Activated naive CD4-positive, alpha-beta T cell treated with anti-CD3 and anti-CD28 coated beads, Interleukin-2, amount 50 U/mL, for 24 hours (primary cell): ENCODE measurements around the gene SCGB1A1.
A peak's percentile ranks its signal among the peaks of the same experiment; 100 is the strongest.
"Not testable (repeated sequence)": the region's sequence is repeated elsewhere in the genome, so short reads cannot be mapped to it uniquely, and the experiment has no call there.

ENCODE experiments used
- H3K27ac Mint-ChIP-seq: one replicate; pipeline ENCODE4 v1.8.0; 2021; ENCODE audit warnings: mild to moderate bottlenecking, mixed read lengths
- H3K27me3 Mint-ChIP-seq: one replicate; pipeline ENCODE4 v1.8.0; 2021; ENCODE audit warnings: mixed read lengths
- H3K36me3 Mint-ChIP-seq: one replicate; pipeline ENCODE4 v1.8.0; 2021; ENCODE audit warnings: mixed read lengths
- H3K4me1 Mint-ChIP-seq: one replicate; pipeline ENCODE4 v1.8.0; 2021; ENCODE audit warnings: mixed read lengths
- H3K4me3 Mint-ChIP-seq: one replicate; pipeline ENCODE4 v1.8.0; 2021; ENCODE audit warnings: mild to moderate bottlenecking, mixed read lengths
- H3K9me3 Mint-ChIP-seq: one replicate; pipeline ENCODE4 v1.8.0; 2021; ENCODE audit warnings: mixed read lengths

Gene SCGB1A1, protein sequence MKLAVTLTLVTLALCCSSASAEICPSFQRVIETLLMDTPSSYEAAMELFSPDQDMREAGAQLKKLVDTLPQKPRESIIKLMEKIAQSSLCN

DNA sequence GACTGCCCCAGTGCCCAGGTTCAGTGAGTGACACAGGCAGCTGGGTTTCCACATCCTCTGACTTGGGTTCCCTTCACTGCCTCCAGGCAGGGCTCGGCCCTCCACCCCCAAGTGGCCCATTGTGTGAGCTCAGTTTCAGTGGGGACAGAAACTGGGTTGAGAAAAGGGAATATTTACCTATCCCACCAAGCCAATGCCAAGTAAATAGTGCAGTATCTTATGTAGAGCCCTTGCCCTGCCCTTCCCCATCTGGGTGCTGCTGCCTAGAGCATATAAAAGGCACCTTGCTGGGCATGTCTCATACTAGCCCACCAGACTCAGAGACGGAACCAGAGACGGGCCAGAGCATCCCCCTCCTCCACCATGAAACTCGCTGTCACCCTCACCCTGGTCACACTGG, at the start of gene SCGB1A1:
TSS of gene SCGB1A1 (plus strand) at position 301 of the 400 bp plus-strand sequence. CDS start at position 364, 63 bp downstream.
- no peaks in the 10 kb centered on the region for H3K36me3 Mint-ChIP-seq
- H3K4me3 Mint-ChIP-seq: no peak within 1 kb of the TSS
- no peak within 1 kb of the TSS for H3K27ac Mint-ChIP-seq
- H3K27me3 Mint-ChIP-seq: no peaks in the 10 kb centered on the region
- no peaks in the 10 kb centered on the region for H3K4me1 Mint-ChIP-seq
- H3K9me3 Mint-ChIP-seq: no peaks in the 10 kb centered on the region

DNA sequence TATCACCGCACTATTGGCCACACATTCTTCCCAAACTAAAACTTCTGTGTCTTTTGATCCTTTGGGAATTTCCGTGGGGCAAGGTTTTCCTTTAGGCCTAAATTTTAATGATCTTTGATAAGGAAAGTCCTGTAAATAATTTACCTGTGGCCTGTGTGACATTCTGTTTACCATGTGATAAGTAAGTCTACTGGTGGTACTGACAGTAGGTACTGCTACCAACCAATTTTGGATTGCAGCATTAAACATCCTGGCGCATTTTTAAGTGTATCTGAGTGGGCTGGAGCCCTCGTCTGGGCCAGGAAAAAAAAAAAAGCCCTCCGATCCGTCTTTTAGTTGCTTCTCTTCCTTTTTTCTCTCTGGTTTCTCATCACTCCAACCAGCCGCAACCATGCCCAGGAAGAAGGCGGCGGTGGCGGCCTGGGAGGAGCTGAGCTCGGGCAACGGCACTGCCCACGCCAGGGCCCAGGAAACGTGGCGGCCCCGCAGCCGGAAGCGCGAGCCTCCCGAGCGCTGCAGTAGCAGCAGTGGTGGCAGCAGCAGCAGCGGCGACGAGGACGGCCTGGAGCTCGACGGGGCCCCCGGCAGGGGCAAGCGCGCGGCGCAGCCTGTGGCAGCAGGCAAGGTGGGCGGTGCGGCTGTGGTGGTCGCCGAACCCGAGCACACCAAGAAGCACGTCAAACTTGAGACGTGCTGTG, 47.9 kb upstream of the SCGB1A1 start:
- H3K27ac Mint-ChIP-seq: peak overlapping the region; percentile 85
- peak overlapping the region; percentile 70 for H3K4me3 Mint-ChIP-seq
- H3K4me1 Mint-ChIP-seq: peaks cover 6% of the 10 kb centered on the region
- no peaks in the 10 kb centered on the region for H3K27me3 Mint-ChIP-seq
- H3K9me3 Mint-ChIP-seq: no peaks in the 10 kb centered on the region
- H3K36me3 Mint-ChIP-seq: no peaks in the 10 kb centered on the region

DNA sequence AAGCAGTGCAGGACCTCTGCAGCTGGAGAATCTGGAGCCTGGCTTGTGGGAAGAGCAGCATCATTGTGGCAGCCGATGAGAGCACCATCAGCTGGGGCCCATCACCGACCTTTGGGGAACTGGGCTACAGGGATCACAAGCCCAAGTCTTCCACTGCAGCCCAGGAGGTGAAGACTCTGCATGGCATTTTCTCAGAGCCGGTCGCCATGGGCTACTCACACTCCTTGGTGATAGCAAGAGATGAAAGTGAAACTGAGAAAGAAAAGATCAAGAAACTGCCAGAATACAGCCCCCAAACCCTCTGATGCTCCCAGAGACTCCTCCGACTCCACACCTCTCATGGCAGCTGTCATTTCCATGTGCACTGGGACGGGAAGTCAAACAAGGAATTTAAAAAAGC, 46.0 kb upstream of the SCGB1A1 start:
- no peak overlapping the region for H3K27ac Mint-ChIP-seq
- no peak overlapping the region for H3K4me3 Mint-ChIP-seq
- H3K4me1 Mint-ChIP-seq: peaks cover 3% of the 10 kb centered on the region
- no peaks in the 10 kb centered on the region for H3K36me3 Mint-ChIP-seq
- H3K9me3 Mint-ChIP-seq: no peaks in the 10 kb centered on the region
- no peaks in the 10 kb centered on the region for H3K27me3 Mint-ChIP-seq

DNA sequence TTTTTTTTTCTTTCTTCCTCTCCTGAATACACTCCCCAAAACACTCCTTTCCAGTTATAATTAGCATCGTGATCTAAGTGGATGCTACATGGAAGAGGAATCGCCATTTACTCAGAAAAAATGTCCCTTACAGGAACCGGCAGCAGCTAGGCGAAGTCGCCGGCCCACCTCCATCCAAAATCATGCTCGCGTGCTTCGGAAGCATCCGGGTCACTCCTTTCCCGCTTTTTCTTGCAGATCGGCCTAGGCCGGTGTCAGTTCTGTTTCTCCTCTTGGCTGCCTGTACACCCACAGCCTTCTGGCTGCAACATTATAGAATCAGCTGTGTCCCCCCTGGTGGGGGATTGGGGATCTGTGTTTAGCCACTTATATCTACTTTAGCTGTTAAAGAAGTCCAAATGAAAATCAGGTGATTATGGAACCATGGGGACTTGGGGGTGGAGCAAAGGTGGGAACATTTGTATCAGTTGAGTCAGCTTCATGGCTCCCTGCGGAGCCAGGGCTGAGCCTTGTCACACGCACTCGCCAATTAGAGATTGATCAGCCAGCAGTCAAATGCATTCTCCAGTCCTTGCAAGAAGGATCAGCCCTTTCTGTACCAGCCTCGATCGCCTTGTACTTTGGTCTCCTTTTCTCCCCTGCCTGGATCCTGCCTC, 45.2 kb upstream of the SCGB1A1 start:
- H3K36me3 Mint-ChIP-seq: no peaks in the 10 kb centered on the region
- peaks cover 3% of the 10 kb centered on the region for H3K4me1 Mint-ChIP-seq
- no peak overlapping the region for H3K4me3 Mint-ChIP-seq
- H3K27me3 Mint-ChIP-seq: no peaks in the 10 kb centered on the region
- no peaks in the 10 kb centered on the region for H3K9me3 Mint-ChIP-seq
- H3K27ac Mint-ChIP-seq: no peak overlapping the region

DNA sequence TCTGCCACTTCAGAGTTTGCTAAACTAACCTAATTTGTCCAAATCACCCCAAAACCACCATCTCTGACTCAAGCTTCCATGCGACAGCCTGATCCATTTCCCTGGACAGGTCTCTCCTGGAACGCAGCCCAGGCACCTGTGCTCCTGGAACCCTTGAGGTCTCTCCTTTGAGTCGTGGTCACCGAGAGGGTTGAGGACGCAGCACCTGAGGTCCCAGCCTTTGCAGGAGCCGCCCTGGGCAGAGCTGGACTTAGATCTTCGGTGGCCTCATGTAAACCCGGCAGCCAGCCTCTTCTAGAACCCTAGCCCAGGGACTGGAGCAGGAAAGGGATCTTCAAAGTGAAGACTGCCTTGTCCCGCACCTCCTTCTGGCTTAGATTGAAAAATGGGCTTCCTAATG, 44.0 kb upstream of the SCGB1A1 start:
- Mint-ChIP-seq H3K9me3 (no peaks in the 10 kb centered on the region), H3K4me1 (peaks cover 3% of the 10 kb centered on the region), H3K27ac (no peak overlapping the region)

DNA sequence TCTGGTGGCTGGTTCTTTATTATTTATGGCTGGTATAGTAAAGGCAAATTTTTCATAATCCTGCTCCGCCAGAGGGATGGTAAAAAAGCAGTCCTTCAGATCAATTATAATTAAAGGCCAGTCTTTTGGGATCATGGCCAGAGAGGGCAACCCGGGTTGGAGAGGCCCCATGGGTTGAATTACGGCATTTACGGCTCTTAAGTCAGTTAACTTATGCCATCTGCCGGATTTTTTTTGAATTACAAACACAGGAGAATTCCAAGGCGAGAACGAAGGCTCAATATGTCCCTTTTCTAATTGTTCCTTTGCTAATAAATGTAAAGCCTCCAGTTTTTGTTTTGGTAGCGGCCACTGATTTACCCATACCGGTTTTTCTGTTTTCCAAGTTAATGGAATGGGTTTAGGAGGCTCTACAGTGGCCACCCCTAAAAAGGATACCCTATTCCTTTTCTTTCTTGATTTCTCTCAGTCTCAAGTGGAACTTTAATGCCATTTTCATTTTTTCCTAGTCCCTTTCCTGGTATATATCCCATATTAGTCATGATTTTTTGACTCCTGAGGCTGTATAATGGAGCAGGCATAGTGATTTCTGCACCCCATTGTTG, 40.3 kb upstream of the SCGB1A1 start:
- H3K9me3 Mint-ChIP-seq, H3K27ac Mint-ChIP-seq, H3K36me3 Mint-ChIP-seq, H3K4me1 Mint-ChIP-seq, H3K27me3 Mint-ChIP-seq, H3K4me3 Mint-ChIP-seq: not testable (repeated sequence)

More for the DNA sequence above, 44.0 kb upstream of the SCGB1A1 start:
- Mint-ChIP-seq H3K27me3 (no peaks in the 10 kb centered on the region), H3K4me3 (no peak overlapping the region), H3K36me3 (no peaks in the 10 kb centered on the region)

DNA sequence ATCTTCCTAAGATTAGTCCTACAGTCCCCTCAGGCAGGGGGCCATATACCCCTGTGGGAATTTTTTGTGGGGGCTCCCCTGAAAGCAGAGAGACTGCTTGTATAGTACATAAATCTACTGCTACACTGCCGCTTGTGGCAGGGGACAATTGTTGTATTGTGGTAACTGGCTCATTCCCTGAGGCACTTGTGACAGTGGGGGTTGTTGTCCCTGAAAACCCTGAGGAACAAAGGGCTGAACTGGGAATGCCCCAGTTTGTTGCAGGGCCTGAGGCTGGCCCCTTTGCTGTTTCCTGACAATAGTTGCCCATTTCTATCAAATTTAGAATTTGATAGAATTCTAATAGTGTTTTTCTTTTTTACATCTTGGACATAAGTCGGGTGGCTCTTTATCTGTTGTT, 39.2 kb upstream of the SCGB1A1 start:
- not testable (repeated sequence) for H3K9me3 Mint-ChIP-seq, H3K36me3 Mint-ChIP-seq, H3K4me3 Mint-ChIP-seq, H3K27me3 Mint-ChIP-seq, H3K4me1 Mint-ChIP-seq
- H3K27ac Mint-ChIP-seq: peak overlapping the region; percentile 21

DNA sequence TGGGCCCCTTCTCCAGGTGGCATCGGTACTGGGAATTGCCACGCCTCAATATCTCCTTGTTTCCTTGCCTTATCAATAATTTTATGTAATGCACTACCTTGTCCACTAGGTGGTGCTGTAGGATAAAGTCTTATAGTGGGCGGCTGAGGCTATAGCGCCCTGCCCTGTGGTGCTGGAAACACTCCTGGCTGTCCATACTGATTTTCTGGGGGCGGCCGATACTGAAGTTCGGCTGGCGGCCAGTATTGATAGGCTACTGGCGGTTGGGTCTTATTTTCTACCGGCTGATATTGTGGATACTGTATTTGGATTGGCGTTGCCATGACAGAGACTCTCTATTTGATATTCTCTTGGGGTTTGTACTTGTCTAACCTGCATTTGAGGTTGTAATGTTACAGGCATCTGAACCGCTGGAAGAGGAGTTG, 38.0 kb upstream of the SCGB1A1 start:
- not testable (repeated sequence) for H3K4me1 Mint-ChIP-seq, H3K9me3 Mint-ChIP-seq, H3K27ac Mint-ChIP-seq, H3K36me3 Mint-ChIP-seq, H3K4me3 Mint-ChIP-seq, H3K27me3 Mint-ChIP-seq

DNA sequence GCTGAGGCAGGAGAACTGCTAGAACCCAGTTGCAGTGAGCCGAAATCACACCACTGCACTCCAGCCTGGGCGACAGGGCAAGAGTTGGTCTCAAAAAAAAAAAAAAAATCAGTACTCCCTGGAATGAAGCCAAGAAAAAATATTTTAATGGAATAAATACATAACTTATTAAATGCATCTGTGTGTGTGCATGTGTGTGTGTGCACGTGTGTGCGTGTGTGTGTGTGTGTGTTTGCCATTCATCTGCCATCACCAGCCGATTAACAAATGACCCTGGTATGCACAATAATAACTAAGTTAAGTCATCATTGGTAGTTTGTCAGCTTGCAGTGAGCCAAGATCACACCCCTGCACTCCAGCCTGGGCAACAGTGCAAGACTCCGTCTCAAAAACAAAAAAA, 35.0 kb upstream of the SCGB1A1 start:
- Mint-ChIP-seq H3K4me1 (peaks cover 16% of the 10 kb centered on the region), H3K27ac (no peak overlapping the region), H3K36me3 (no peaks in the 10 kb centered on the region), H3K27me3 (no peaks in the 10 kb centered on the region), H3K4me3 (no peak overlapping the region), H3K9me3 (no peaks in the 10 kb centered on the region)

DNA sequence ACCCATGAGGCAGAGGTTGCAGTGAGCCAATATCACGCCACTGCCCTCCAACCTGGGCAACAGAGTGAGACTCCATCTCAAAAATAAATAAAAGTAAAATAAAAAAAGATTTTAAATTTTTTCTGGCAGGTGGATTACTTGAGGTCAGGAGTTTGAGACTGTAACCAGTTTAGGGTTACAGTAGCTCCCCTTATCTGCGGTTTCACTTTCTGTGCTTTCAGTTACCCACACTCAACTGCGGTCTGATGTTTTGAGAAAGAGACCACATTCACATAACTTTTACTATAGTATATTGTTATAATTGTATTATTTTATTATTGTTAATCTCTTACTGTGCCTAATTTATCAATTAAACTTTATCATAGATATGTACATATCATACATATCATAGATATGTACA, 32.8 kb upstream of the SCGB1A1 start:
- not testable (repeated sequence) for H3K4me3 Mint-ChIP-seq, H3K27ac Mint-ChIP-seq, H3K27me3 Mint-ChIP-seq

DNA sequence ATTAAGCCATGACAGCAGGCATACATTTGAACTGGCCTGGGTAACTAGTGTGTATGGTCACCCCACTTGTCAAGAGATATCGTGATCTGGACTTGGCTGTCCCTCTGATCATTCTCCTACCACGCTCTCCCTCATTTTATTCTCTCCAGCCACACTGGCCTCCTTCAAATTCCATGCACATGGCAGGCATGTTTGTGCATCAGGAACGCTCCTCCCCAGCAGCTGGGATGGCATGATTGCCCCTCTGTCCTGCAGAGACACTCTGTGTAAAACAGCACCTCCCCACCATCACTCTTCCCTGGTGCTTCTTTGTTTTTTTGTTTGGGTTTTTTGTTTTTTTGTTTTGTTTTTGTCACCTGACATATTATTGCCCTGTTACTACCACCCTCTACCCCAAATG, 31.5 kb upstream of the SCGB1A1 start:
- Mint-ChIP-seq H3K4me1 (peaks cover 9% of the 10 kb centered on the region), H3K4me3 (no peak overlapping the region), H3K27me3 (no peaks in the 10 kb centered on the region), H3K27ac (no peak overlapping the region), H3K9me3 (no peaks in the 10 kb centered on the region), H3K36me3 (no peaks in the 10 kb centered on the region)

More for the DNA sequence above, 32.8 kb upstream of the SCGB1A1 start:
- H3K4me1 Mint-ChIP-seq: peaks cover 10% of the 10 kb centered on the region
- H3K36me3 Mint-ChIP-seq, H3K9me3 Mint-ChIP-seq: not testable (repeated sequence)

DNA sequence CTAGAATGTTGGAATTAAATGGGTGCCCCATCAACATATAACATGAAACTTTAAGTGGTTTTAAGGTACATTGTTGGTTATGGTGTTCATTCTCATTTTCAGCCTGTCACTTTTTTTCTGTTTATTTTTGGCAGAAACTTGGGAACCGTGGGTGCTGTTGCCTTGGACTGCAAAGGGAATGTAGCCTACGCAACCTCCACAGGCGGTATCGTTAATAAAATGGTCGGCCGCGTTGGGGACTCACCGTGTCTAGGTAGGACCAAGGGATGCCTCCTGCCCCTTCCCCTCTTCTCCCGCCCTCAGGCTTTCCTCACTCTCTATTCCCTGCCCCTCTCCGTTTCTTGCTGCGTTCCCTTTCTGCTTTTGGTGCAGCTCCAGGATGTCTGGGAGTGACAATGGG, 29.8 kb upstream of the SCGB1A1 start:
- Mint-ChIP-seq H3K27ac (no peak overlapping the region), H3K36me3 (no peaks in the 10 kb centered on the region), H3K4me1 (peaks cover 9% of the 10 kb centered on the region), H3K4me3 (no peak overlapping the region), H3K9me3 (no peaks in the 10 kb centered on the region), H3K27me3 (no peaks in the 10 kb centered on the region)

DNA sequence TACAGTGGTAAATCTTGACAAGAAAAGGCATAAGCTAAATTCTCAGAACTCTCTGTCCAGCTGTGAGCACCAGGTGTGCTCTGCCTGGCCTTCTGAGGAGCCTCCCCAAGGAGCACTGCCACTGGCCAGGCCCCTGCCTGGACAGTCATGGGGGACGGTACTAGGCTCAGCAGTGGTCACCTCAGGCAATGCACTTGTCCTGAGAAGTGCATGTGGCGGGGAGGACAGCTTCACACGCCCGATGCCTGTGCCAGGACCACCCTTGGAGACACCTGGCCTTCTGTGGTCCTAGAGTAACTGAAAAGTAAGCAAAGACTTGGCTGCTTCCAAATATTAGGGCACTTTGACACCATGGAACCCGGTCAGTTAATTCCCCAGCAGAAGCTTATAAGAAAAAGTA, 28.6 kb upstream of the SCGB1A1 start:
- H3K4me3 Mint-ChIP-seq: no peak overlapping the region
- no peaks in the 10 kb centered on the region for H3K36me3 Mint-ChIP-seq
- H3K27me3 Mint-ChIP-seq: no peaks in the 10 kb centered on the region
- no peaks in the 10 kb centered on the region for H3K9me3 Mint-ChIP-seq
- peaks cover 13% of the 10 kb centered on the region for H3K4me1 Mint-ChIP-seq
- no peak overlapping the region for H3K27ac Mint-ChIP-seq

DNA sequence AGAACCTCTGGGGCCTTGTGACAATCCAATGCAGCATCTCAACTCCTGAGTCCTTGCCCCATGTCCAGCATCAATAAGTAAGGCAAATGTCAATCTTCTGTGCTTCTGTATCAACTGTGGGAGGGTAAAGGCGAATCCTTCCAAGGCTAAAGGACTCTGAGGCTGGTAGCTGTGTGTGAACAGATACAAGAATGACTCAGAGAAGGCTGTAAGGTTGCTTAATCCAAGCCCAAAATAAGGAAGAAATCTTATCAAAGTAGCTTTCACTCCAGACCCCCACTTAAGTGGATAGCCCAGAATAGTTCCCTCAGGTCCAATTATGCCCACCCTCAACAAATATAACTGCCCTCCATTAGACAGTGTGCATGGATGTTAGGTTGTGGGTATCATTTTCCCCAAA, 28.1 kb upstream of the SCGB1A1 start:
- H3K27ac Mint-ChIP-seq: no peak overlapping the region
- no peaks in the 10 kb centered on the region for H3K27me3 Mint-ChIP-seq
- no peaks in the 10 kb centered on the region for H3K36me3 Mint-ChIP-seq
- peaks cover 13% of the 10 kb centered on the region for H3K4me1 Mint-ChIP-seq
- H3K9me3 Mint-ChIP-seq: no peaks in the 10 kb centered on the region
- no peak overlapping the region for H3K4me3 Mint-ChIP-seq

DNA sequence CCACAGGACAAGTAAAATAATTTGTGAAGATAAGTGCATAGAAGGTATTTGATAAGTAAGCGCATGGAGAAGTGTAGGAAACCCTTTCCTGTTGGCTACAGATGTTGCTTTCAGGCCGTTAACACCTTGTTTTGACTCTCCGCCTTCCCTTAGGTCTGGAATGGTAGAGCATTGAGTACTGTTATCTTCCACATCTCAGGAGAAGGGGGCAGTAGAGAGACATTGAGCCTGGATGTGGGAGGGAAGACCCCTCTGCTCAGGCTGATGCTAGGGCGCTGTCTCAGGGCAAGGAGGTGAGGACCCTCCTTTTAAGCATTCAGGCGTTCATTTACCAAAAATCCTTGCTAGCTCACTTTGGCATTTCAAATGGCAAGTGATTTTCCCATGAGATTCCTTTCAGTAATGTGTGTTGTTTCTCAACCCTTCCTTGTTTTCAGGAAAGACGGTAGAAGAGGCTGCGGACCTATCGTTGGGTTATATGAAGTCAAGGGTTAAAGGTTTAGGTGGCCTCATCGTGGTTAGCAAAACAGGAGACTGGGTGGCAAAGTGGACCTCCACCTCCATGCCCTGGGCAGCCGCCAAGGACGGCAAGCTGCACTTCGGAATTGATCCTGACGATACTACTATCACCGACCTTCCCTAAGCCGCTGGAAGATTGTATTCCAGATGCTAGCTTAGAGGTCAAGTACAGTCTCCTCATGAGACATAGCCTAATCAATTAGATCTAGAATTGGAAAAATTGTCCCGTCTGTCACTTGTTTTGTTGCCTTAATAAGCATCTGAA, 27.0 kb upstream of the SCGB1A1 start:
- no peaks in the 10 kb centered on the region for H3K9me3 Mint-ChIP-seq
- H3K4me1 Mint-ChIP-seq: peaks cover 9% of the 10 kb centered on the region
- no peaks in the 10 kb centered on the region for H3K27me3 Mint-ChIP-seq
- no peaks in the 10 kb centered on the region for H3K36me3 Mint-ChIP-seq
- H3K27ac Mint-ChIP-seq: peak overlapping the region; percentile 5
- H3K4me3 Mint-ChIP-seq: no peak overlapping the region

DNA sequence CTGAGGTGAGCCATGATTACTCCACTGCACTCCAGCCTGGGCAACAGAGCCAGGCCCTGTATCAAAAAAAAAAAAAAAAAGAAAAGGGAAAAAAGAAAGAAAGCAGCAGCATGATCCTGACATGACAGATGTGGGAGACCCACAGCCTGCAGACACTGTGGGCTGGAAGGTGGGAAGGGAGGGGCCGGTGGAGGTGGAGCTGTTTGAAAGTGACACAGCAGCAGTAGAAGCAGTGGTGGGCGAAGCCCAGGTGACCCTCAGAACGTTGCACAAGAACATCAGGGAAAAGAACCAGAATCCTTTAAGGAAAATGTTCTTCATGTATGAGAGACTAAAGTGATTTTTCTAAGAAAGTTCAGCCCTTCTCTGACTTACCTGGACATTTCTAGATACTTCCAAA, 26.3 kb upstream of the SCGB1A1 start:
- H3K27ac Mint-ChIP-seq: peak overlapping the region; percentile 5
- no peaks in the 10 kb centered on the region for H3K9me3 Mint-ChIP-seq
- H3K4me3 Mint-ChIP-seq: no peak overlapping the region
- peaks cover 6% of the 10 kb centered on the region for H3K4me1 Mint-ChIP-seq
- H3K36me3 Mint-ChIP-seq: no peaks in the 10 kb centered on the region
- H3K27me3 Mint-ChIP-seq: no peaks in the 10 kb centered on the region
